Activated naive CD4-positive, alpha-beta T cell treated with anti-CD3 and anti-CD28 coated beads, Interleukin-2, amount 10 ng/mL, durations not matched to agents 7 days and 5 days (primary cell): ENCODE measurements around the gene RNU1-4.
"Not testable (repeated sequence)": the region's sequence is repeated elsewhere in the genome, so short reads cannot be mapped to it uniquely, and the experiment has no call there.

Experiments used
- CTCF ChIA-PET: fragments of 350-600 bp; sonication (Branson Sonifier 250); formaldehyde crosslinking; loops from one replicate; lab custom pipeline; 2021; ENCODE audit warnings: antibody characterized with exemption; lab: Charles Lee
- DNase-seq: peaks from one replicate; pipeline ENCODE4 v3.0.0-alpha.2; 2020
- H3K27ac Mint-ChIP-seq: one replicate; pipeline ENCODE4 v1.8.0; 2021; ENCODE audit warnings: mild to moderate bottlenecking, moderate library complexity, mixed read lengths
- H3K27me3 Mint-ChIP-seq: one replicate; pipeline ENCODE4 v1.8.0; 2021; ENCODE audit warnings: mild to moderate bottlenecking, mixed read lengths
- H3K36me3 Mint-ChIP-seq: one replicate; pipeline ENCODE4 v1.8.0; 2021; ENCODE audit warnings: mixed read lengths
- H3K4me1 Mint-ChIP-seq: one replicate; pipeline ENCODE4 v1.8.0; 2021; ENCODE audit warnings: mixed read lengths
- H3K4me3 Mint-ChIP-seq: one replicate; pipeline ENCODE4 v1.8.0; 2021; ENCODE audit warnings: mild to moderate bottlenecking, moderate library complexity, mixed read lengths
- H3K9me3 Mint-ChIP-seq: one replicate; pipeline ENCODE4 v1.8.0; 2021; ENCODE audit warnings: mixed read lengths

RNU1-4 gene

DNA sequence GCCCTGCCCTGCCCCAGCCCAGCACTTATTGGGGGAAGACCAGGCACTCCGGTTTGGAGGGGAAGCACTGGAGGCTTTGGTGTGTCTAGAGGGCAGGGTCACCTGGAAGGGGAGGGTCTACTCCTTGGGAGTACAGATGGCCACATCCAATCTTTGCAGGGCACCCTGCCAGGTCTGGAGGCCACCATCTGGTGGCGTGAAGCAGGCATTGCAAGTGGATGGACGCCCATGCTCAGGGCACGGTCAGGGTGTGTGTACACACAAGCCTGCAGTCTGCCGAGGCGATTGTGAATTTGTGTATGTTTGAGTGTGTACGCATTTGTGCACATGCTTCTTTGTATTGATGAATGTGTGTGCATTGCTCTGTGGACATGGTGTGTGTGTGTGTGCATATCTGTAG, 37.2 kb upstream of the RNU1-4 start:
- not testable (repeated sequence) for H3K36me3 Mint-ChIP-seq, DNase-seq, H3K27ac Mint-ChIP-seq

DNA sequence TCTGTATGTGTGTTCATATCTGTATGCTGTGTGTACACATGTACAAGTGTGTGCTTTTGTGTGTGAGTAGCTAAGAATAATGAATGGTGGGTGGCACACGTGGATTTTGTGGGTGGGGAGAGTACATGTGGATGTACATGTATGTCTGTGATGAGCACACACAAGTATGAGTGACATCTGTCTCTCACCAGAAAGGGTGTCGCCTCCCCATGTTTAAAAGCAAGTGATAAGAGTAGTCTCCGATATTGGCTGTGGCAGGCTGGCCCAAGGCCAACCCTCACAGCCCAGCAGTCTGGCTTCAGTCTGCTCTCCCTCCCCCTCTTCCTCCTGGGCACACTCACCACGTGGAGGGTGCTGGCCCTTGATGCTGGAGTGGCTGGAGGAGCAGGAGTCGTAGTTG, 36.7 kb upstream of the RNU1-4 start:
- CTCF ChIA-PET, H3K36me3 Mint-ChIP-seq: not testable (repeated sequence)

More for the DNA sequence above, 37.2 kb upstream of the RNU1-4 start:
- H3K4me3 Mint-ChIP-seq, H3K4me1 Mint-ChIP-seq, H3K9me3 Mint-ChIP-seq, CTCF ChIA-PET: not testable (repeated sequence)
- peaks cover 37% of the 10 kb centered on the region for H3K27me3 Mint-ChIP-seq

DNA sequence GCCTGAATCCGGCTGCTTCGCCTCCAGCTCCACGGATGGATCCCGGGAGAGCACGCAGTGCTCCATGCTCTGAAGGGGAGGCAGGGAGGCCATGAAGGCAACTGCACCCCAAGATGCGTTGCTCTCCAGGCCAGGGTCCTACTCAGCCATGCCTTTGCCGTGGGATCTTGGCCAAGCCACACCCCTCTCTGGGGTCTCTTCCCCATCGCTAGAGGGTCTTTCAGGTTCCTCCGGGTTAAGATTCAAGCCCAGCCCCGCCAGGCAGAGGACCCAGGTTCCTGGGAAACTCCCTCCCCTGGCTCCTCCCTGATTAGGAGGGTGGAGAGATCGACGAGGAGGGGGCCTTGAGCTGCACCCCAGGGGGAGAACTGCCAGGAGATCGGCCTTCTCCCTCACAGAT, 36.2 kb upstream of the RNU1-4 start:
- not testable (repeated sequence) for H3K27ac Mint-ChIP-seq, DNase-seq, H3K36me3 Mint-ChIP-seq, H3K4me1 Mint-ChIP-seq, H3K4me3 Mint-ChIP-seq, H3K9me3 Mint-ChIP-seq
- peaks cover 33% of the 10 kb centered on the region for H3K27me3 Mint-ChIP-seq
- CTCF ChIA-PET: interaction anchor here (1.7 kb wide), 1 partner anchor 18 kb away, joined by 5 read pairs; no protein-coding TSS in a partner anchor

More for the DNA sequence above, 36.7 kb upstream of the RNU1-4 start:
- H3K4me3 Mint-ChIP-seq, H3K27ac Mint-ChIP-seq, H3K9me3 Mint-ChIP-seq, H3K4me1 Mint-ChIP-seq, DNase-seq: not testable (repeated sequence)
- peaks cover 36% of the 10 kb centered on the region for H3K27me3 Mint-ChIP-seq

DNA sequence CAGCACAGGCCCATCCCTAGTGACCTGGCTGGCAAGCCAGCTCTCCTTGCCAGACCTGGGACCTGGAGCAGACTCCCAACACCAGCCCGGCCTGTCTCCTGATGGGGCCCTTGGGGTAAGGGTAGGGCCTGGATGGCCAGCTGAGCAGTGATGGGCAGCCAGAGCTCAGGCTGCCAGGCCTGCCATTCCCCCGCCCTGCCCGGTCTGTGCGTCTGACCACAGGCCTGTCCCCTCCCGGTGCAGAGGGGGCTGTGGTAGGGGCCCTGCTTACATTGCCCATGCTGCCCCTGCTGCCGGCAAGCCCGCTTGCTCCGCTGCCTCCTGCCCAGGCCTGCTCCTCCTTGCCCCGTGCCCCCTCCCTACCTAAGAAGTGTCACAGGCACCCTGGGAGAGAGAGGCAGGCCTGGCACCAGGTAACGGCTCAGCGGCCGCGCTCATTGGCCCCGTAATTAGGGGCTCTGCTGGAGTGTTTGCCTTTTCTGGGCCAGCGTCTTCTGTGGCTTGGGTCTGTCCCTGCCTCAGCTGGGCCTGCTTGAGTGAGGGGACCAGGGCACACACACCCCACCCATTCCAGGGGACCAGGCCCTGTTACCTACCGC, 35.7 kb upstream of the RNU1-4 start:
- CTCF ChIA-PET: interaction anchor here (1.7 kb wide), 1 partner anchor 19 kb away, joined by 5 read pairs; no protein-coding TSS in a partner anchor
- DNase-seq: not testable (repeated sequence)

DNA sequence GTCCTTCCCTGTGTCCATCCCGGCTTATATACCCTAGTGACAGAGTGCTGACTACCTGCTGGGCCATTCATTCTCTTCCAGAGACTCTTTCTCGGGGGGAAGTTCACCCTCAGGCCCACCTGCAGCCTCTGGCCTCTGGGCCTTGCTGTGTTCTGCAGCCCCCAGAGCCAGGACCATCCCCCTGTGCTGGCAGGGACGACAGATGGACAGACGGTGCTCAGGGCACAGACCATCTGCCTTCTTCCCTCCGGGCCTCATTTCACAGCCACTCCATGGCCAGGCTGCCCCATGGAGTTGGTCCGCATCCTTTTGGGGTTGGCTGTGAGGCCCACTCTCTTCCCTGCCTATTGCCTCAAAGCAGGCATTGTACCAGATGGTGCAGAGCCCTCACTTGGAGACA, 34.0 kb upstream of the RNU1-4 start:
- CTCF ChIA-PET, H3K9me3 Mint-ChIP-seq, H3K27ac Mint-ChIP-seq, H3K4me1 Mint-ChIP-seq, H3K4me3 Mint-ChIP-seq, H3K36me3 Mint-ChIP-seq: not testable (repeated sequence)
- DNase-seq: peak; percentile 12
- peaks cover 40% of the 10 kb centered on the region for H3K27me3 Mint-ChIP-seq

More for the DNA sequence above, 35.7 kb upstream of the RNU1-4 start:
- peaks cover 37% of the 10 kb centered on the region for H3K27me3 Mint-ChIP-seq
- H3K36me3 Mint-ChIP-seq, H3K9me3 Mint-ChIP-seq, H3K4me3 Mint-ChIP-seq, H3K4me1 Mint-ChIP-seq, H3K27ac Mint-ChIP-seq: not testable (repeated sequence)

DNA sequence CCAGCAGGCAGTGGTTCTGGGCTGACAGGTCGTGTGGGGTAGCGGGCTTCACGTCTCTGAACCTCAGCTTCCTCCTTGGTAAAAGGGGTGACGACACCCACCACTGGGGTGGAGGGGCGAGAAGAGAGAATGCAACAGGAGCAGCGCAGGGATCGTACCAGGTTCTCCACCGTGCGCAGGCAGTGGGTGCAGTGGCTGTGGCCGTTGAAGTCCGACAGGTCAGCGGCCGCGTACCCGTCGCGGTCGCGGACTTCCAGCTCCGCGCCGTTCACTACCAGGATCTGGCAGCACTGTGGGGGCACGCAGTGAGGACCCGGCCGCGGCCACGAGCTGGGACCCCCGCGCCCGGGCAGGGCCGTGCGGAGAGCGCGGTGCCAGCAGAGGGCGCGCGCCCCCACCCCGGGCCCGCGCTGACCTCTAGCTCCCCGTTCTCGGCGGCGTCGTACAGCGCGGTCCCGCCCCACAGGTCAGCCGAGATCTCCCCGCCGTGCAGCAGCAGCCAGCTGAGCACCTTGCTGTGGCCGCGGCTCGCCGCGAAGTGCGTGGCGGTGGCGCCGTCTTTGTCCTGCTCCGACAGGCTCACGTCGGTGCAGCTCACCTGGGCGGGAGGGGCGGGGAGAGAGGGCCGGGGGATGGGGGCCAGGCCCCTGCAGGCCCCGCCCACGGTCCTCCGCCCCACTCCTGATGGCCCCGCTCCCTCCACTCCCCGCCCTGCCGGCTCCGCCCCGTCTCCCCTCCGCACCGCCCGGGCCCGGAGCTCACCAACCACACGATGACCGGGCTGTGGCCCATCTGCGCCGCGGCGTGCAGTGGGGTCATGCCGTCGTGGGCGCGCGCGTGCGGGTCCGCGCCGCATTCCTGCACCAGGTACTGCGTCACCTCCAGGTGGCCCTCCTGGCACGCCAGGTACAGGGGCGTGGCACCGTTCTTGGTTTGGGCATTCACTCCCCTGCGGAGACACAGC, 32.9 kb upstream of the RNU1-4 start:
- H3K9me3 Mint-ChIP-seq, H3K27ac Mint-ChIP-seq, H3K36me3 Mint-ChIP-seq, H3K4me1 Mint-ChIP-seq, H3K4me3 Mint-ChIP-seq: not testable (repeated sequence)
- CTCF ChIA-PET: interaction anchor here (0.8 to 1.3 kb wide), 3 partner anchors 9 to 87 kb away, joined by 3 to 5 read pairs (median 4); no protein-coding TSS in a partner anchor
- DNase-seq: peak; percentile 19
- H3K27me3 Mint-ChIP-seq: peaks cover 36% of the 10 kb centered on the region

DNA sequence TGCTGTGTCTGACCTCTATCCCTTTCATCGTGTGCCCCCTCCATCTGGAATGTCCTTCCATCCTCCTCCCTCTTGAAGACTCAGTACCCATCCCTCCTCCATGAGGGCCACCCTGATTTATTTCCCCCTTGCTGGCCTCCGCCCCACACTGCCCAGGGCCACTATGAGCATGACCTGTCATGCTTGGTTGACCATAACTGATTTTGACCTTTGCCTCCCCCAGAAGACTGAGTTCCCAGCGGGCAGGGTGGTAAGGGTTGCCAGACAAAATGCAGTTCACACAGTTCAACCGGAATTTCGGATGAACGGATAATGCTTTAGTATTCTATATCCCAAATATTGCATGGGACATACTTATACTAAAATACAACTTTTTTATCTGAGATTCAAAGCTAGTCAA, 31.6 kb upstream of the RNU1-4 start:
- not testable (repeated sequence) for DNase-seq, H3K4me3 Mint-ChIP-seq, H3K27ac Mint-ChIP-seq, H3K36me3 Mint-ChIP-seq, H3K4me1 Mint-ChIP-seq, H3K9me3 Mint-ChIP-seq
- CTCF ChIA-PET: interaction anchor here (0.7 to 1.3 kb wide), 5 partner anchors 14 to 96 kb away, joined by 3 read pairs; no protein-coding TSS in a partner anchor
- peaks cover 43% of the 10 kb centered on the region for H3K27me3 Mint-ChIP-seq

DNA sequence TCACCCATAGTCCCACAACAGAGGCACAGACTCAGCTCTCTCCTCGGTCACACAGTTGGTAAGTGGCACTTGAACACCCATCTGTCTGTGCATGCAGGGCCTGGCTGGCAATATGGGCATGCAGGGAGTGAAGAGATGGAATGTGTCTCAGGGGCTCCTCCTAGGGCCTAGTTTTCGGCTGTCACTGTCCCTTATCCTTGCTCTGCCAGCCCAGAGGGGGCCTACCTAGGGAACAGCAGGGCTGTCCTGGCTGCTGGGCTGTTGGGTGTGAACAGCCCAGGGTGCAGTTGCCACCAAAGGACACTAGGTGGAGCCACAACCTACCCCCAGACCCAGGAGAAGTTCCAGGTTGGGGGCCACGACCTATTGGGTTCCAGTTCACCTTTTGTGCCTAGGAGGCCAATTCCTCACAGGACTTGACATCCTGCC, 30.6 kb upstream of the RNU1-4 start:
- H3K27ac Mint-ChIP-seq, H3K4me1 Mint-ChIP-seq, H3K4me3 Mint-ChIP-seq, H3K36me3 Mint-ChIP-seq, H3K9me3 Mint-ChIP-seq: not testable (repeated sequence)
- peak; percentile 77 for DNase-seq
- H3K27me3 Mint-ChIP-seq: peaks cover 40% of the 10 kb centered on the region
- CTCF ChIA-PET: interaction anchor here (1.2 to 1.3 kb wide), 2 partner anchors 15 to 85 kb away, joined by 3 read pairs; no protein-coding TSS in a partner anchor

DNA sequence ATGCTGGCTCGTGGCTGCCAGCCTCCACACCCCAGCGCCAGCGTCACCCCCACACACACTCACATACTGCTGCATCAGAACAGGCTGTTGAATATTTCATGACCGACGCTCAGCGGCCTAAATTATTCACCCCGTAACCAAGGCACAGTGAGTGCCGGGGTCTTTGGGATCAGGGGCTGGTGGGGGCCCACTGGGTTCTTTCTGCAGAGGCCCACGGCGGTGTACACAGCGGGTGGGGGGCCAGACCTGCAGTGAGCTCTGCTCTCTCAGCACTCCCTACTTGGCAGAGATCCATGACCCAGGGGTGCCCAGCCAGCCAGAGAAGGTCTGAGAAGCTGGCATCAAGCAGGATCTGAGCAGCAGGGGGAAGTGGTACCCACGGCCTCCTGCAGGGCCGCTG, 29.7 kb upstream of the RNU1-4 start:
- H3K4me1 Mint-ChIP-seq, H3K27ac Mint-ChIP-seq, H3K36me3 Mint-ChIP-seq, DNase-seq, H3K4me3 Mint-ChIP-seq, H3K9me3 Mint-ChIP-seq, CTCF ChIA-PET: not testable (repeated sequence)
- peaks cover 36% of the 10 kb centered on the region for H3K27me3 Mint-ChIP-seq

DNA sequence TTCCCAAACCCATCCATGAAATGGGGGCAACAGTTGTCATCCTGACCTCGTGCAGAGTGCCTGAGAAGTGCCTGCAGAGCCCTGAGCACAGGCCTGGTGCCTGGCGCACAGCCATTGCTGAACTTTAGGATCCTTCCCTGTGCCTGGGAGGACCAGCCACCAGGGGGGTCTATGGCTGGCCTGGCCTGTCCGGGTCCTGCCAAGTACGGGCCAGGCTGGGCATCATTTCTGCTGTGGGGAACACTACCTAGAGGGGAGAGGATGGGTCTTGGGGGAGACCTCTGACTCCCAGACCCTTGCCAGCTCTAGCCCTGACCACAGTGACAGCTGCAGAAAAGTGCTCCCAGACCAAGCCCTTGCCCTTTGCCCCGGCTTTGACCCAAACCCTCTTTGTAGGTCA, 28.2 kb upstream of the RNU1-4 start:
- H3K4me1 Mint-ChIP-seq, DNase-seq, H3K36me3 Mint-ChIP-seq, H3K27ac Mint-ChIP-seq, H3K4me3 Mint-ChIP-seq, H3K9me3 Mint-ChIP-seq, CTCF ChIA-PET: not testable (repeated sequence)
- peaks cover 36% of the 10 kb centered on the region for H3K27me3 Mint-ChIP-seq

DNA sequence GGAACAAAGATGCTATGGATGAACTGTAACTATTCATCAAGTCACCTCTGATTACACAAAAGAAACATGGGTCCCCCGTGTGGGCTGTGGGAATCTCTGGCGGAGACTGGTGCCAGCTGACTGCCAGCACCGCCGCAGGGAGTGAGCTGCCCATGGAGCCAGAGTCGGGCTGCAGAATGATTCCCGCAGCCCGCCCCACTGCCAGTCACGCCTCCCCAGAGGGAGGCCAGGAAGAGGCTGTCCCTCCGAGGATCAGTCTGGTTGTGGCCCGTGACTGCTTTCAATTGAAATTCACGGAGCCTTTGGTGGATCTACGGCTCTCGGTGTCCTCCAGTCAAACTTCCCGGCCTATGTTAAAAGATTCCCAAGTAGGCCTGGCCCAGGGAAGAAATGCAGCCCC, 27.7 kb upstream of the RNU1-4 start:
- H3K4me3 Mint-ChIP-seq, H3K27ac Mint-ChIP-seq, DNase-seq, H3K4me1 Mint-ChIP-seq, H3K36me3 Mint-ChIP-seq, CTCF ChIA-PET, H3K9me3 Mint-ChIP-seq: not testable (repeated sequence)
- H3K27me3 Mint-ChIP-seq: peaks cover 36% of the 10 kb centered on the region

DNA sequence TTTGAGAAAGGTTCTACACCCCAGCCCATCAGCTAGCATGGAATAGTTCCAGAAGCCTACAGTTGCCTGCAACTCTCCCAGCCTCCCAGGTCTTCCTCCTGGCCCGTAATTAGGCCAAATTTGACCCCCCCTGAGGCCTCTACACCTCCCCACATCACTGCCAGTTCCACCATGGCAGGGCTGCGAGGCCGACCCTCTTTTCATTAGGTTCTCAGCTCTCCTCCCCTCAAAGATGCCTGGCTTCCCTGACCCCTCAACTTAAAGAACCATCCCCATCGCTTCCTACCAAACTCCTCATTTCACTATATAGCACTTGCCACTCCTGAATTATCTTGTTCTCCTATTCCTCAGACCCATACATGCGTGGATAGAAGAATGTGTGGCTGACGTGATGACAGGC, 27.3 kb upstream of the RNU1-4 start:
- CTCF ChIA-PET, H3K4me1 Mint-ChIP-seq, DNase-seq, H3K36me3 Mint-ChIP-seq, H3K9me3 Mint-ChIP-seq, H3K4me3 Mint-ChIP-seq, H3K27ac Mint-ChIP-seq: not testable (repeated sequence)
- peaks cover 36% of the 10 kb centered on the region for H3K27me3 Mint-ChIP-seq

DNA sequence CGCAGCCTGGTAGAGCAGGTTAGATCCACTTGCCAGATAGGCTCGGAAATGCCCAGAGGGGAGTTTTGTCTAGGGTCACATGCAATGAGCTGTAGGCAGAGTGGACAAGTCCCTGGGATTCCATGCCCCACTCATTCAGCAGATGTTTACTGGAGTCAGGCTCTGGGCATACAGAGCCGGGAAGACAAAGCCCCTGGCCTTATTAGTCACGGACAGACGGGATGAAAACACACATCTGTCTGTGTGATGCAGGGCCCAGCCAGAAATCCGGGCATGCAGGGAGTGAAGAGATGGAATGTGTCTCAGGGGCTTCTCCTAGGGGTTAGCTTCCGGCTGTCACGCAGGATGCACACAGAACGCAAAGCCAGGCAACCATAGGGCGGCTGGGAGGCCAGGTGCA, 26.8 kb upstream of the RNU1-4 start:
- H3K4me3 Mint-ChIP-seq, CTCF ChIA-PET, H3K9me3 Mint-ChIP-seq, H3K4me1 Mint-ChIP-seq, H3K27ac Mint-ChIP-seq, H3K36me3 Mint-ChIP-seq, DNase-seq: not testable (repeated sequence)
- peaks cover 37% of the 10 kb centered on the region for H3K27me3 Mint-ChIP-seq

DNA sequence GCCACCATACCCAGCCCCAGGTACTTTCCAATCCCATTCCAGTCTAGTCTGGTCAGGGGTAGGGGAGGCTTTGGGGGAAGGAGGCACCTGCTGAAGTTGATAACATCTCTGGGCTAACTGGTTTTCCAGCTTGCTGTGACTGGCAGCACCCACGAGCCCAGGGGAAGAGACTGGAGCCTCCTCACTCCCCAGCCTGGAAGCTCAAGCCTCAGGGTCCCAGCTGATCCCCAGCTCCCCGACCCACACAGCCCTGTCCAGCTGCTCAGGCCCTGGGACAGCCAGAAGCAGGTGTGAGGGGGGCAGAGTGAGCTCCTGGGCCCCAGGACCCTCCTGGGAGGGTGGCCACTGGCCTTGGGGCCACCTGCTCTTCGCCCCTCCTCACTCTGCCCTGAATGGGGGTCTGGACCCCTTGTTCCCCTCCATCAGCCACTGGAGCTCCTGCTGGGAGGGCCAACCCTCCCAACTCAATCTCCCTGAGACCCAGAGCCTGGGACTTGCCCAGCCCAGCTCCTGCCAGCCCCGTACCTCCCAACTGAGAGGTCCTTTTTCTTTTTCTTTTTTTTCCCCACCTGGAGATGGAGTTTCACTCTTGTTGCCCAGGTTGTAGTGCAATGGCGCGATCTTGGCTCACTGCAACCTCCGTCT, 23.5 kb upstream of the RNU1-4 start:
- Mint-ChIP-seq H3K27me3 (peaks cover 51% of the 10 kb centered on the region), H3K4me3 (no peak overlapping the region), H3K27ac (no peak overlapping the region), H3K4me1 (no peaks in the 10 kb centered on the region), H3K9me3 (no peaks in the 10 kb centered on the region), H3K36me3 (no peaks in the 10 kb centered on the region)
- CTCF ChIA-PET: no interaction called here
- DNase-seq: peak; percentile 9
